HEK293T (cell line): ENCODE results near the gene CDC25A.

ENCODE experiments used
- FOXK2 ChIP-seq: fragments of 450-650 bp; IDR thresholded peaks from 2 replicates; pipeline ENCODE4 v1.6.1; 2016; ENCODE audit warnings: mild to moderate bottlenecking
- L3MBTL2 ChIP-seq: fragments of 450-650 bp; conservative IDR thresholded peaks from 2 replicates; pipeline ENCODE4 v1.6.1; 2016; ENCODE audit warnings: mild to moderate bottlenecking
- TARDBP ChIP-seq: fragments of 450-650 bp; IDR thresholded peaks from 2 replicates; pipeline ENCODE4 v1.6.1; 2016

DNA sequence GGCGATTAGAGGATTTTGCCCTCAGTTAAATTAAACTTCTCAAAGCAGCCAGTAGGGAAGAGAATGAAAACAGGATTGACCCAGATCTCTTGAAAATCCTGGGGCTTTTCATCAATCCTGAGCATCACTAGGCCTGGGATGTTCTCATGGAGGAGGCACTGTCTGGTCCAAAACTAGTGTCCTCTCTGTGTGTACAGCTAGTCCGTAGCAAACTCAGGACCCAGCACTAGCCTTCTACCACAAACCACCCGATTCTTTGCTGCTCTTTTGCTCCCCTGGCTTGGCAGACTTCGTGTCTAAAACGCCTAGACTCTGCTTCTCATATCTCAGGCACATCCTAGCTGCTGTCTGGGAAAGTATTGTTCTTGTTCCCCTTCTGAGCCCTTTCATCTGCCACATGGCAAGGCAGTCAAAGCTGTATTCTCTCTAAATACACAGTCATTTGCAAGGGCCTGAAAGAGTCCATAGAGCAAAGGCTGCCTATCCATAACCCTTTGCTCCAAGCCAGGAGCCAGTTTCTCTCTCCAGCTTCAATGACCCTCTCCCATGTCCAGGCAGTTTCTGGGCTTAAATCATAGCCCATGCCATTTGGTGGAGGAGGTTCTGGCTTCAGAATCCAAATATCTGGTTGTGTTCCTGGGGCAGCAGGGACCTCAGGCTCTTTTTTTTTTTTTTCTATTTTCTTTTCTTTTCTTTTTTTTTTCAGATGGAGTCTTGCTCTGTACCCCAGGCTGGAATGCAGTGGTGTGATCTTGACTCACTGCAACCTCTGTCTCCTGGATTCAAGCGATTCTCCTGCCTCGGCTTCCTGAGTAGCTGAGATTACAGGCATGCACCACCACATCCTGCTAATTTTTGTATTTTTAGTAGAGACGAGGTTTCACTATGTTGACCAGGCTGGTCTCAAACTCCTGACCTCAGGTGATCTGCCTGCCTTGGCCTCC is 52.4 kb downstream of the CDC25A start:
- TF ChIP-seq L3MBTL2 (no peak), TARDBP (no peak), FOXK2 (no peak)
